Right atrium auricular region (tissue), 2 donors: ENCODE measurements around the gene MRPS11. TPM values are rescaled to one million over a fixed set of nuclear protein-coding genes. Genes with fewer than 3 reads are reported as not detected.

Experiments
- DNase-seq: peaks from one replicate; pipeline ENCODE4 v3.0.0-alpha.2; 2019; ENCODE audit warnings: low spot score
- H3K27ac ChIP-seq, 2 donors: fragments of 200-600 bp; sonication (generic); 1 replicate in 1 of 2; 2 replicates in 1 of 2; pipeline ENCODE4 v1.5.1; 2016 to 2019
- H3K27me3 ChIP-seq, 2 donors: fragments of 200-600 bp; sonication (generic); one replicate each; pipeline versions ENCODE4 v1.5.1 to v1.6.0; 2017 to 2019
- H3K36me3 ChIP-seq: fragments of 200-600 bp; sonication (generic); one replicate; pipeline ENCODE4 v1.5.1; 2016
- H3K4me1 ChIP-seq, 2 donors: fragments of 200-600 bp; sonication (generic); one replicate each; pipeline versions ENCODE4 v1.5.1 to v1.6.0; 2017 to 2019
- H3K4me3 ChIP-seq, 2 donors: fragments of 200-600 bp; sonication (generic); 1 replicate in 1 of 2; 2 replicates in 1 of 2; pipeline ENCODE4 v1.5.1; 2017 to 2019; ENCODE audit warnings: mild to moderate bottlenecking in 1 of 2, moderate library complexity in 1 of 2
- H3K9me3 ChIP-seq, 2 donors: fragments of 200-600 bp; sonication (generic); one replicate each; pipeline ENCODE4 v1.5.1; 2019
- CTCF ChIP-seq, 2 donors: fragments of 200-600 bp; sonication (generic); IDR thresholded peaks; one replicate each; pipeline ENCODE4 v1.5.1; 2019; ENCODE audit warnings: antibody characterized with exemption in 2 of 2
- total RNA-seq, 2 donors: library from RNA; depleted of rRNA; stranded (reverse); fragments of >200 nt; gene quantifications; one replicate each; pipeline ENCODE4 v1.1.0, GENCODE V29; 2016

The MRPS11 gene
- total RNA-seq, 2 donors from 2014 or later: 29.3 to 47.5 TPM

GRCh38 chr15:88489321-88489720, 21.8 kb downstream of the MRPS11 start:
- DNase-seq: no peak
- TF ChIP-seq CTCF (IDR thresholded peaks at IDR 0.05): no peak
- H3K27ac ChIP-seq: no peak overlapping the region
- H3K9me3 ChIP-seq: no peaks in the 10 kb centered on the region
- no peaks in the 10 kb centered on the region for H3K27me3 ChIP-seq
- H3K4me1 ChIP-seq: no peaks in the 10 kb centered on the region
- H3K4me3 ChIP-seq: no peak overlapping the region
- H3K36me3 ChIP-seq: no peaks in the 10 kb centered on the region

- Histone ChIP-seq H3K4me1 (no peaks in the 10 kb centered on the region), H3K36me3 (no peaks in the 10 kb centered on the region), H3K4me3 (no peak overlapping the region), H3K27ac (no peak overlapping the region), H3K27me3 (no peaks in the 10 kb centered on the region), H3K9me3 (no peaks in the 10 kb centered on the region)
- DNase-seq: no peak
- TF ChIP-seq CTCF (IDR thresholded peaks at IDR 0.05): no peak
Measured at GRCh38 chr15:88490036-88490435, 22.5 kb downstream of the MRPS11 start.

GRCh38 chr15:88491158-88491557, 23.6 kb downstream of the MRPS11 start:
- TF ChIP-seq CTCF (IDR thresholded peaks at IDR 0.05): no peak
- H3K27ac ChIP-seq: no peak overlapping the region

GRCh38 chr15:88493844-88494243, 26.3 kb downstream of the MRPS11 start:
- Histone ChIP-seq H3K4me1 (peaks cover 0 to 22% of the 10 kb centered on the region in 2 donors), H3K27me3 (no peaks in the 10 kb centered on the region), H3K27ac (no peak overlapping the region), H3K9me3 (no peaks in the 10 kb centered on the region), H3K4me3 (no peak overlapping the region), H3K36me3 (no peaks in the 10 kb centered on the region)
- no peak for TF ChIP-seq CTCF (IDR thresholded peaks at IDR 0.05)
- DNase-seq: no peak

More at GRCh38 chr15:88491158-88491557, 23.6 kb downstream of the MRPS11 start:
- DNase-seq: no peak
- Histone ChIP-seq H3K4me3 (no peak overlapping the region), H3K9me3 (no peaks in the 10 kb centered on the region), H3K27me3 (no peaks in the 10 kb centered on the region), H3K36me3 (no peaks in the 10 kb centered on the region), H3K4me1 (peaks cover 0 to 1% of the 10 kb centered on the region in 2 donors)

GRCh38 chr15:88497109-88497765, 29.7 kb downstream of the MRPS11 start:
- peak overlapping the region; percentile 67 to 76 for H3K27ac ChIP-seq
- DNase-seq: no peak
- no peaks in the 10 kb centered on the region for H3K36me3 ChIP-seq
- H3K9me3 ChIP-seq: no peaks in the 10 kb centered on the region
- H3K4me3 ChIP-seq: no peak overlapping the region
- no peaks in the 10 kb centered on the region for H3K27me3 ChIP-seq
- no peak for TF ChIP-seq CTCF (IDR thresholded peaks at IDR 0.05)
- H3K4me1 ChIP-seq: peaks cover 0 to 22% of the 10 kb centered on the region in 2 donors

GRCh38 chr15:88498996-88499395, 31.5 kb downstream of the MRPS11 start:
- H3K4me1 ChIP-seq: peaks cover 0 to 22% of the 10 kb centered on the region in 2 donors
- no peaks in the 10 kb centered on the region for H3K27me3 ChIP-seq
- TF ChIP-seq CTCF (IDR thresholded peaks at IDR 0.05): no peak
- no peaks in the 10 kb centered on the region for H3K9me3 ChIP-seq
- no peak for DNase-seq
- H3K27ac ChIP-seq: peak overlapping the region; percentile 67 to 76
- no peak overlapping the region for H3K4me3 ChIP-seq
- peaks cover 6% of the 10 kb centered on the region for H3K36me3 ChIP-seq
